ENCODE measurements around the gene PHACTR1. TPM values are rescaled to one million over a fixed set of nuclear protein-coding genes. Genes with fewer than 3 reads are reported as not detected.
A peak's percentile ranks its signal among the peaks of the same experiment; 100 is the strongest.

PHACTR1 gene
- total RNA-seq, 1 donor from 2014 or later: 8.4 TPM

- Histone ChIP-seq H3K4me1 (no peaks in the 10 kb centered on the region), H3K36me3 (peaks cover 12 to 14% of the 10 kb centered on the region in 2 donors), H3K9me3 (no peaks in the 10 kb centered on the region), H3K27me3 (no peaks in the 10 kb centered on the region), H3K27ac (no peak overlapping the region), H3K4me3 (no peak overlapping the region)
- TF ChIP-seq, protein P1, sequence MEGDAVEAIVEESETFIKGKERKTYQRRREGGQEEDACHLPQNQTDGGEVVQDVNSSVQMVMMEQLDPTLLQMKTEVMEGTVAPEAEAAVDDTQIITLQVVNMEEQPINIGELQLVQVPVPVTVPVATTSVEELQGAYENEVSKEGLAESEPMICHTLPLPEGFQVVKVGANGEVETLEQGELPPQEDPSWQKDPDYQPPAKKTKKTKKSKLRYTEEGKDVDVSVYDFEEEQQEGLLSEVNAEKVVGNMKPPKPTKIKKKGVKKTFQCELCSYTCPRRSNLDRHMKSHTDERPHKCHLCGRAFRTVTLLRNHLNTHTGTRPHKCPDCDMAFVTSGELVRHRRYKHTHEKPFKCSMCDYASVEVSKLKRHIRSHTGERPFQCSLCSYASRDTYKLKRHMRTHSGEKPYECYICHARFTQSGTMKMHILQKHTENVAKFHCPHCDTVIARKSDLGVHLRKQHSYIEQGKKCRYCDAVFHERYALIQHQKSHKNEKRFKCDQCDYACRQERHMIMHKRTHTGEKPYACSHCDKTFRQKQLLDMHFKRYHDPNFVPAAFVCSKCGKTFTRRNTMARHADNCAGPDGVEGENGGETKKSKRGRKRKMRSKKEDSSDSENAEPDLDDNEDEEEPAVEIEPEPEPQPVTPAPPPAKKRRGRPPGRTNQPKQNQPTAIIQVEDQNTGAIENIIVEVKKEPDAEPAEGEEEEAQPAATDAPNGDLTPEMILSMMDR (IDR thresholded peaks at IDR 0.05): no peak
- intact Hi-C loops (cut with DNase I): no loop called here
- no peak for DNase-seq (ENCODE audit: low spot score in 2 of 2)
Observed at GRCh38 chr6:13181393-13181792, 464.8 kb downstream of the PHACTR1 start.

- Histone ChIP-seq H3K36me3 (peaks cover 12 to 14% of the 10 kb centered on the region in 2 donors), H3K4me3 (no peak overlapping the region), H3K27me3 (no peaks in the 10 kb centered on the region), H3K27ac (no peak overlapping the region), H3K4me1 (no peaks in the 10 kb centered on the region), H3K9me3 (no peaks in the 10 kb centered on the region)
- intact Hi-C loops (cut with DNase I): no loop called here
- TF ChIP-seq, protein P1 (IDR thresholded peaks at IDR 0.05): no peak
- DNase-seq (ENCODE audit: low spot score in 2 of 2): peak in 1 of 2 donors; percentile 40
Observed at GRCh38 chr6:13183415-13184088, 467.0 kb downstream of the PHACTR1 start.

- Histone ChIP-seq H3K27ac (no peak overlapping the region), H3K9me3 (no peaks in the 10 kb centered on the region), H3K36me3 (peaks cover 12 to 14% of the 10 kb centered on the region in 2 donors), H3K27me3 (no peaks in the 10 kb centered on the region), H3K4me1 (no peaks in the 10 kb centered on the region), H3K4me3 (no peak overlapping the region)
- TF ChIP-seq, protein P1 (IDR thresholded peaks at IDR 0.05): no peak
- intact Hi-C loops (cut with DNase I): no loop called here
- peak in 1 of 2 donors; percentile 46 for DNase-seq (ENCODE audit: low spot score in 2 of 2)
Observed at GRCh38 chr6:13184089-13184468, 467.5 kb downstream of the PHACTR1 start.

DNA sequence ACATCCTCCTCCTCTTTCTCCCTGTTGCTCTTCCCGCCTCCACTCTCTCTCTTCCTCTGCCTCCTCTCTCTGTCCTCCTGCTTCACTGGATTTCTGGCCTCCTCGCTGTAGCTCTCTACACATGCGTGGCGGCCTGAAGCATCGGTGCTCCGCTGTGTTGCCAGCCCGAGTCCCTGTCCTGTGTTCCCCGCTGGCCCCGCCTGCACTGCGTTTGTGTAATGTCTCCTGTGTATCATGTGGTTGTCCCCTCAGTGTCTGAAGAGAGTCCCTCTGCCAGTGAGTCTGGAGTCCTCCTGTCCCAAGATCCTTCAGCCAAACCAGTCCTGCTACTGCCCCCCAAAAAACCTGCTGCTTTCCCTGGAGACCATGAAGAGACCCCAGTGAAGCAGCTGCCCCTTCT, 468.0 kb downstream of the PHACTR1 start:
- Histone ChIP-seq H3K36me3 (peaks cover 12 to 14% of the 10 kb centered on the region in 2 donors), H3K27ac (no peak overlapping the region), H3K4me1 (no peaks in the 10 kb centered on the region), H3K4me3 (no peak overlapping the region), H3K27me3 (no peaks in the 10 kb centered on the region), H3K9me3 (no peaks in the 10 kb centered on the region)
- TF ChIP-seq, protein P1 (IDR thresholded peaks at IDR 0.05): no peak
- peak in 1 of 2 donors; percentile 56 for DNase-seq (ENCODE audit: low spot score in 2 of 2)
- intact Hi-C loops (cut with DNase I): no loop called here

- TF ChIP-seq, protein P1 (IDR thresholded peaks at IDR 0.05): no peak
- Histone ChIP-seq H3K4me1 (no peaks in the 10 kb centered on the region), H3K9me3 (no peaks in the 10 kb centered on the region), H3K36me3 (peaks cover 12 to 14% of the 10 kb centered on the region in 2 donors), H3K4me3 (no peak overlapping the region), H3K27ac (no peak overlapping the region), H3K27me3 (no peaks in the 10 kb centered on the region)
- intact Hi-C loops (cut with DNase I): no loop called here
- DNase-seq (ENCODE audit: low spot score in 2 of 2): no peak
Observed at GRCh38 chr6:13186861-13187260, 470.3 kb downstream of the PHACTR1 start.

Data from ascending aorta (tissue), 2 donors.